ENCODE results near the gene ANK2. TPM values are rescaled to one million over a fixed set of nuclear protein-coding genes. Genes with fewer than 3 reads are reported as not detected.

The ANK2 gene
- total and polyA plus RNA-seq, 4 donors: 0.32 to 2.2 (median 1.0) TPM

- TF ChIP-seq YY1 (IDR thresholded peaks at IDR 0.05): no peak
- no peak for TF ChIP-seq RXRA (IDR thresholded peaks at IDR 0.05)
- no peak for TF ChIP-seq TAF1 (conservative IDR thresholded peaks at IDR 0.05)
- no peak for TF ChIP-seq HNF4G (IDR thresholded peaks at IDR 0.05)
- TF ChIP-seq GABPA (IDR thresholded peaks at IDR 0.05 in 1 of 2, conservative IDR thresholded peaks at IDR 0.05 in 1 of 2): no peak
- TF ChIP-seq FOXA2 (IDR thresholded peaks at IDR 0.05): no peak
- no peak for TF ChIP-seq JUND (IDR thresholded peaks at IDR 0.05)
- TF ChIP-seq RAD21 (IDR thresholded peaks at IDR 0.05): no peak
- no peak for TF ChIP-seq FOXA1 (IDR thresholded peaks at IDR 0.05)
Observed at GRCh38 chr4:113398441-113399143, 349.1 kb downstream of the ANK2 start (continued).

- Histone ChIP-seq H3K36me3 (ENCODE audit: control insufficient read depth in 4 of 4, insufficient read depth in 3 of 4, low read depth in 1 of 4, low read length in 3 of 4) (no peaks in the 10 kb centered on the region), H3K9ac (ENCODE audit: low read depth in 1 of 2, low read length in 2 of 2) (no peak overlapping the region), H3K27ac (ENCODE audit: low read depth in 1 of 2, low read length in 2 of 2) (peak overlapping the region; percentile 70 to 82), H3K4me3 (ENCODE audit: low read depth in 1 of 3, low read length in 3 of 3) (no peak overlapping the region), H3K9me3 (ENCODE audit: control insufficient read depth in 4 of 4, low read length in 3 of 4) (no peaks in the 10 kb centered on the region), H3K27me3 (ENCODE audit: control insufficient read depth in 4 of 4, insufficient read depth in 4 of 4, low read length in 3 of 4) (no peaks in the 10 kb centered on the region), H3K4me1 (ENCODE audit: control insufficient read depth in 4 of 4, insufficient read depth in 4 of 4, low read length in 3 of 4) (peaks cover 10 to 52% (median 43%) of the 10 kb centered on the region in 4 donors)
- WGBS: 39% methylated on average over 4 of the region's 4 CpGs
- no peak for DNase-seq (ENCODE audit: low spot score)
- peak; percentile 59 for TF ChIP-seq REST (IDR thresholded peaks at IDR 0.05)
- peak; percentile 79 for TF ChIP-seq HNF4G (IDR thresholded peaks at IDR 0.05)
- no peak for TF ChIP-seq GABPA (IDR thresholded peaks at IDR 0.05 in 1 of 2, conservative IDR thresholded peaks at IDR 0.05 in 1 of 2)
- TF ChIP-seq FOXA2 (IDR thresholded peaks at IDR 0.05): peak; percentile 98
- peak; percentile 58 to 88 for TF ChIP-seq JUND (IDR thresholded peaks at IDR 0.05)
- peak; percentile 86 to 90 for TF ChIP-seq RXRA (IDR thresholded peaks at IDR 0.05)
- TF ChIP-seq SP1 (IDR thresholded peaks at IDR 0.05): peak; percentile 89
- peak; percentile 51 to 60 for TF ChIP-seq RAD21 (IDR thresholded peaks at IDR 0.05)
- no peak for TF ChIP-seq CTCF (IDR thresholded peaks at IDR 0.05; ENCODE audit: low read depth, low read length, missing input control)
- peak; percentile 55 for TF ChIP-seq ATF3 (IDR thresholded peaks at IDR 0.05)
- peak; percentile 21 for TF ChIP-seq NR2F2 (IDR thresholded peaks at IDR 0.05)
- TF ChIP-seq MAX (IDR thresholded peaks at IDR 0.05): peak; percentile 67
- TF ChIP-seq HNF4A (conservative IDR thresholded peaks at IDR 0.05): peak; percentile 94
- TF ChIP-seq YY1 (IDR thresholded peaks at IDR 0.05): peak; percentile 86
- TF ChIP-seq FOXA1 (IDR thresholded peaks at IDR 0.05): peak; percentile 92
- TF ChIP-seq ZBTB33 (IDR thresholded peaks at IDR 0.05): peak; percentile 77
- no peak for TF ChIP-seq EGR1 (IDR thresholded peaks at IDR 0.05; ENCODE audit: low read depth in 2 of 2)
- TF ChIP-seq TAF1 (conservative IDR thresholded peaks at IDR 0.05): no peak
Observed at GRCh38 chr4:113404167-113404571, 354.7 kb downstream of the ANK2 start.

Measured in liver (tissue), 9 donors.